GM12875 (cell line): ENCODE results near the gene NEK5.

ENCODE experiments used
- H3K4me3 ChIP-seq: one replicate; pipeline ENCODE4 v1.5.1; 2011; ENCODE audit warnings: low read depth, low read length, control low read depth
- TF ChIP-seq, protein P1 (sequence below): IDR thresholded peaks from 2 replicates; pipeline ENCODE4 v1.5.1; 2011; ENCODE audit warnings: low read depth, mild to moderate bottlenecking, control low read depth, inconsistent platforms, low read length, moderate library complexity, borderline replicate concordance; ENCODE audit not compliant: insufficient read depth

The NEK5 gene

DNA sequence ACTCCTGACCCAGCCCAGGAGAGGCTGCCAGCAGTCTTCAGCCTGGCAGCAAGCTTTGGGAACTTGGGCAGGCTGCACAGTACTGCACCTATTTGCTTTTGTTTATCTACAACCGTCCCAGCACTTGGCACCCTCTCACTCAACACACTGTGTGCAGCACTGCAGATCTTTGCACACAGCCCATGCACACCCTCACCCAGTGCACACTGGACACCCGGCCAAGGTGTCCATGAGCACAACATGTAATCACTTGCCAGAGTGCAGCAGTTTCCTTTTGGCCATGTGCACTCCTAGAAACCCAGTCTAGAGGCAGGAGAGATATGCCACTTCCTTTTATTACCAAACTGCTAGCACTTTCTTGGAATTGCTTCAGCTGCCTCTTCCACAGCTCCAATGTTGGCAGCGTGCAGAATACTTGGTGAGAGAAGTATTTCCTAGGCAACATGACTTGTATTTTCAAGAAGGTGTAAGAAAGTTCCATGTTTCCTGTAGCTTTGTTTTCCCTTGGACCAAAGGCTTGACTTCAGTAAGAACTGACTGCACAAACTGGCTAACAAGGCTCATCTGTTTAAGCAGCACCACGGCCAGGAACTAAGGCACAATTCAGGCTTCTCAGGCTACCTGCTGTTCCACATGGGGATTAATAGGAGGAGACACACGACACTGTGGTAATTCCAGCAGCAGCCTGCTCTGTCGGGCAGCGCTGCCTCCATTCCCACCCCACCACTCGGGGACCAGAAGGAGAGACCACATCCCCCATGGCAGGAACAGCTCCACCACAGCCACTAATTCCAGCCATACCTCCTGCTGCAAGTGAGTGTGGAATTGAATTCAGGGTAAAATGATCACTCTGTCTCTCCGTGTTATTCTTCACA is 133.0 kb downstream of the NEK5 start:
- TF ChIP-seq, protein P1, sequence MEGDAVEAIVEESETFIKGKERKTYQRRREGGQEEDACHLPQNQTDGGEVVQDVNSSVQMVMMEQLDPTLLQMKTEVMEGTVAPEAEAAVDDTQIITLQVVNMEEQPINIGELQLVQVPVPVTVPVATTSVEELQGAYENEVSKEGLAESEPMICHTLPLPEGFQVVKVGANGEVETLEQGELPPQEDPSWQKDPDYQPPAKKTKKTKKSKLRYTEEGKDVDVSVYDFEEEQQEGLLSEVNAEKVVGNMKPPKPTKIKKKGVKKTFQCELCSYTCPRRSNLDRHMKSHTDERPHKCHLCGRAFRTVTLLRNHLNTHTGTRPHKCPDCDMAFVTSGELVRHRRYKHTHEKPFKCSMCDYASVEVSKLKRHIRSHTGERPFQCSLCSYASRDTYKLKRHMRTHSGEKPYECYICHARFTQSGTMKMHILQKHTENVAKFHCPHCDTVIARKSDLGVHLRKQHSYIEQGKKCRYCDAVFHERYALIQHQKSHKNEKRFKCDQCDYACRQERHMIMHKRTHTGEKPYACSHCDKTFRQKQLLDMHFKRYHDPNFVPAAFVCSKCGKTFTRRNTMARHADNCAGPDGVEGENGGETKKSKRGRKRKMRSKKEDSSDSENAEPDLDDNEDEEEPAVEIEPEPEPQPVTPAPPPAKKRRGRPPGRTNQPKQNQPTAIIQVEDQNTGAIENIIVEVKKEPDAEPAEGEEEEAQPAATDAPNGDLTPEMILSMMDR: no peak
- H3K4me3 ChIP-seq: no peak overlapping the region

DNA sequence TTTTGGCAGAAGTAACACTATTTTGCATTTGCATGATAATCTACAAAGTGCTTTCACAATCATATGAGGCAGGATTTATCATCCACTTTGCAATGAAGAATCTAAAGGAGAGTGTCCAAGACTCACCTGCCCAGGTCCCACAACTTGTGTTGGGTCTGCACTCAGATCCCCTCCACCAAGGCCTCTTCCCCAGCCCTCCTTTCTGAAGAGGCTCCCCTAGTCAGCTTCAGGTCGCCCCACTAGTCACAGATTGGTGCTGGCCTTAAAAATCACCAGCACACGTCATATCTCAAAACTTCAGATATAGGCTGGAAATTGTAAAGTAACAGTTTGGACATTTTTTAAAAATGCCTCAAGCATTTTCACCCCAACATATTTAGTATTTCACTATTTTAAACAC is 135.2 kb downstream of the NEK5 start:
- H3K4me3 ChIP-seq: no peak overlapping the region
- TF ChIP-seq, protein P1: no peak

DNA sequence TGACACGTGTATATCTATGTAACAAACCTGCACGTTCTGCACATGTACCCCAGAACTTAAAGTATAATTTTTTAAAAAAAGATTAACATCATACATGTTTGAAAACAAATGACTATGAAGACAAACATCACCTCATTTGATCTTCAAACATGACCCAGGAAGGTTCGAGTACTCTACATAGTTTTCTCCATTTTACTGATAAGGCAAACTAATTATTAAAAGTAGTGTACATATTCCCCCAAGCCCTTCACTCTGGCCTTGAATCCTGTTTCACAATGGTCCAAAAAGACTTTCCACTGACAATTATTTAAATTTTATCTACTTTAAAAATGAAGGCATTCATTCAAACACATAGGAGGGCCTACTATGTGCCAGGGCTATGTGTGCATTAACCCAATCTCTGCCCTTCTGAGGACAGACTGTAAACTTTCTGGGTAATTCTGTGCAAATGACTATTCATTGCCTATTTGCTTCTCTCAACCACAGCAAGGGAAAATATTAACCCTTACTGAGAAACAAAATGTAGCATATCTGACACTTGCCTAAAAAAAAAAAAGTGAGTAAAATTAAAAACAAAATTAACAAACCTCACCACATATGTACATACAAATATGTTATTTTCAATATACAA is 139.8 kb downstream of the NEK5 start:
- no peak overlapping the region for H3K4me3 ChIP-seq
- TF ChIP-seq, protein P1: no peak
